Measurements from ENCODE around the gene SKIC2.
"Not testable (repeated sequence)": the region's sequence is repeated elsewhere in the genome, so short reads cannot be mapped to it uniquely, and the experiment has no call there.

SKIC2 gene

GRCh38 chr6:31969712-31970603 is 11.0 kb downstream of the SKIC2 start:
- no peak for DNase-seq

GRCh38 chr6:31970604-31971271 is 11.8 kb downstream of the SKIC2 start:
- no peak for DNase-seq

- DNase-seq: no peak
Observed at GRCh38 chr6:31971279-31971992, 12.5 kb downstream of the SKIC2 start.

DNA sequence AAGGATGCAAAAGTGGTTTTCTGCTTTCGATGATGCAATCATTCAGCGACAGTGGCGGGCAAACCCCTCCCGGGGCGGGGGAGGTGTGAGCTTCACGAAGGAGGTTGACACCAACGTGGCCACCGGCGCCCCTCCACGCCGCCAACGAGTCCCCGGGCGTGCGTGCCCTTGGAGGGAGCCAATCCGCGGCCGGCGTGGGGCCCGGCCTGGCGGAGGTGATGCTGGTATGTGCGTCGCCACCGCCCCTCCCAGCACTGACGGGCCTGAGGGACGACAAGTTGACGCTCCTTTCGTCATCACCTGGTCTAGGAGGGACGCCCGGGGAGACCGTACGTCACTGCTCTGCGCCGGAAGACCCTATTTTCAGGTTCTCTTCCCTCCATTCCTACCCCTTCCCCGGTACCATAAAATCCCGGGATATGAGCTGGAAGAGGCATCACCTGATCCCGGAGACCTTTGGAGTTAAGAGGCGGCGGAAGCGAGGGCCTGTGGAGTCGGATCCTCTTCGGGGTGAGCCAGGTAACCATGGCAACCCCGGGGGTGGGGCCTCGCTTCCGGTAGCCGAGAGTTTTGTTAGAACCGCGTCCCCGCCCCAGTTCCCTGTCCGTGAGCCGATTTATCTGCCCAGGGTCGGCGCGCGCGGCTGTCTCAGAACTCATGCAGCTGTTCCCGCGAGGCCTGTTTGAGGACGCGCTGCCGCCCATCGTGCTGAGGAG is 13.2 kb downstream of the SKIC2 start, which contains the start of gene DXO:
DXO (minus strand) TSS at position 146 of the 716 bp plus-strand sequence. CDS start 463 bp downstream, outside the sequence.
- peak; percentile 98 for DNase-seq

DNA sequence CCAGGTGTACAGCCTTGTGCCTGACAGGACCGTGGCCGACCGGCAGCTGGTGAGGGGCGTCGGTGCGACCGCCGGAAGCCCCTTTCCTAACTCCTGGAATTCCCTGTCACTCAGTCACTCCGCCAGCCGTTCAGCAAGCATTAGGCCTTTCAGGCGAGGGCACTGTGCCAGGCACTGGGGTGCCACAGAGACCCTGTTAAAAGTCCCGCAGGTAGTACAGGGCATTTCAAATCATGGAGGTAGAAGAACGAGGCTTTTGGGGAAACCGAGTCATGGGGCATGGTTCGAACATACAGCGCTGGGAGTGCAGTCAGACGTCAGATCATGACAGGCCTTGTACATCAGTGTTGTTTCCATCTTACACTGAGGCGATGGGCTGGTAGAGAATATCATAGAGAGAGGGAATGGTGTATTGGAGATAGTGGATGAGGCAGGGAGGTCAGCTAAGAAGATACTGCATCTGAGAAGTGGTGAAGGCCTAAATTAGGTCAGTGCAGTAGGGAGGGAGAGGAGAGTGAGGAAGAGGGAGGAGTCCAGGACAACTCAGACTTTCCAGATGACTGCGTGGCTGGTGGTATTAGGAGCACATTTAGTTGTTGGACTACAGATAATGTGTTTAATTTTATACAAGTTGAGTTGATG is 13.9 kb downstream of the SKIC2 start:
- DNase-seq: no peak

- DNase-seq: not testable (repeated sequence)
Observed at GRCh38 chr6:31976065-31976464, 17.1 kb downstream of the SKIC2 start.

GRCh38 chr6:31977816-31978431 is 18.9 kb downstream of the SKIC2 start:
- no peak for DNase-seq

GRCh38 chr6:31978831-31979230 is 19.9 kb downstream of the SKIC2 start:
- DNase-seq: no peak

DNA sequence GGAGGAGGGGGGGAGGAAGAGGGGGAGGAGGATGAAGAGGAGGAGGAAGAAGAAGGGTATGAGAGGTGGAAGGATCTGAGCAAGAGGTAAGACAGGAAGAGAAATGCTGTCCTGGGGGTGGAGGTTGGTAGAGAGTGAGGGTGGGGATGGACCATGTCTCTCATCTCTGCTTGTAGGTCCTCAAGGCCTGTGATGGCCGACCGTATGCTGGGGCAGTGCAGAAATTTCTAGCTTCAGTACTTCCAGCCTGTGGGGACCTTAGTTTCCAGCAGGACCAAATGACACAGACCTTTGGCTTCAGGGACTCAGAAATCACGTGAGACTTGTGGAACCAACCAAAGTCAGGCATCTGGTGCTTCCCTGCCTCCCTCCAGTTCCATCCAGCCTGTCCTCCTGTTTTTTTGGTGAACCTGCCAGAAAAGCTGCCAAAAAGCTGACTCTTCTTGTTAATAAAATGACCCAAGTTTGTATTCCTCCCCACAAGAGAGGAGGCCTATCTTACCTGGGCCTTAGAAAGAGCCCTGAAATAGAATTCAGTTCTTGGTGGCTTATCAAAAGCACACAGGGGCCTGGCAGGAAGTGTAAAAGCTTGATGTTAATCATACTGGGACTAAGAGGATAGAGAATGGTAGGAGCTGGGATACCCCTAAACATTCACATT is 20.4 kb downstream of the SKIC2 start:
- no peak for DNase-seq

GRCh38 chr6:31980195-31980876 is 21.4 kb downstream of the SKIC2 start:
- DNase-seq: not testable (repeated sequence)

DNA sequence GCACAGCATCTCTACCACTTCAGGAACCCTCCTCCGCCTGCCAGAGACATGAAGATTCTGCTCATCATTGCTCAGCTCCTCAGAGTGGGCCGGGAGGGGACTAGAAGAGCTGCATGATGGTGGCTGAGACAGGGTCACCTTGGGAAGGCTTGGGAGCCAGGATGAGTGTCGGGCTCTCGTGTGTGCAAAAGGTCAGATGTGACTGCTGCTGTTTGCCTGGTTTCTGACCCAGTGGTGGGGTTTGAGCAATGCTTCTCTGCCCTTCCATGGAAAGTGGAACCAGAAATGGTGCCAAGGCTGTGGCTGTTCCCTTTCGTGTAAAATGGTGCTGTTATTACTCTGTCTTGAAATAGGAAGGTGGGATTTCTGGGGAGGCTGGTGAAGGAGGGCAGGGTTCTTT is 22.0 kb downstream of the SKIC2 start:
- not testable (repeated sequence) for DNase-seq

GRCh38 chr6:31981744-31982143 is 22.8 kb downstream of the SKIC2 start, which contains the start of gene C4A:
Gene C4A (plus strand): TSS chr6:31982057. CDS start chr6:31982108, 51 bp downstream.
- not testable (repeated sequence) for DNase-seq

DNA sequence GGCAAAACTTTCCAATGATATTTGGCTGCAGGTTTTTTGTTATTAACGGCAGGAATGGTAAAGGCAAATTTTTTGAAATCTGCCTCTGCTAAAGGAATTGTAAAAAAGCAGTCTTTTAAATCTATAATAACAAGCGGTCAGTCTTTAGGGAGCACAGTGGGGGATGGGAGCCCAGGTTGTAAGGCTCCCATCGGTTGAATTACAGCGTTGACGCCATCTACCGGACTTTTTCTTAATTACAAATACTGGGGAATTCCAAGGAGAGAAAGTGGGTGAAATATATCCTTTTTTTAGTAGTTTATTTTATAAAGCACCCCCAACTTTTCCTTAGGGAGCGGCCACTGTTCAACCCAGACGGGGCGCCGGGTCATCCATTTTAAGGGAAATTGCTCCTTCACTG is 30.4 kb downstream of the SKIC2 start:
- DNase-seq: not testable (repeated sequence)

- DNase-seq: not testable (repeated sequence)
Observed at GRCh38 chr6:31994421-31994820, 35.4 kb downstream of the SKIC2 start.

- DNase-seq: not testable (repeated sequence)
Observed at GRCh38 chr6:31996385-31996784, 37.4 kb downstream of the SKIC2 start.

GRCh38 chr6:32002546-32003268 is 43.7 kb downstream of the SKIC2 start:
- DNase-seq: not testable (repeated sequence)

GRCh38 chr6:32003301-32003700 is 44.3 kb downstream of the SKIC2 start:
- not testable (repeated sequence) for DNase-seq

GRCh38 chr6:32004393-32004792 is 45.4 kb downstream of the SKIC2 start:
- DNase-seq: not testable (repeated sequence)

GRCh38 chr6:32004864-32005537 is 46.0 kb downstream of the SKIC2 start:
- DNase-seq: not testable (repeated sequence)

Measured in effector CD8-positive, alpha-beta T cell (primary cell).